ENCODE measurements around the gene SCN9A. TPM values are rescaled to one million over a fixed set of nuclear protein-coding genes. Genes with fewer than 3 reads are reported as not detected.

Gene SCN9A
- total RNA-seq, 2 donors from 2014 or later = 0.10 TPM; not detected in 1

DNA sequence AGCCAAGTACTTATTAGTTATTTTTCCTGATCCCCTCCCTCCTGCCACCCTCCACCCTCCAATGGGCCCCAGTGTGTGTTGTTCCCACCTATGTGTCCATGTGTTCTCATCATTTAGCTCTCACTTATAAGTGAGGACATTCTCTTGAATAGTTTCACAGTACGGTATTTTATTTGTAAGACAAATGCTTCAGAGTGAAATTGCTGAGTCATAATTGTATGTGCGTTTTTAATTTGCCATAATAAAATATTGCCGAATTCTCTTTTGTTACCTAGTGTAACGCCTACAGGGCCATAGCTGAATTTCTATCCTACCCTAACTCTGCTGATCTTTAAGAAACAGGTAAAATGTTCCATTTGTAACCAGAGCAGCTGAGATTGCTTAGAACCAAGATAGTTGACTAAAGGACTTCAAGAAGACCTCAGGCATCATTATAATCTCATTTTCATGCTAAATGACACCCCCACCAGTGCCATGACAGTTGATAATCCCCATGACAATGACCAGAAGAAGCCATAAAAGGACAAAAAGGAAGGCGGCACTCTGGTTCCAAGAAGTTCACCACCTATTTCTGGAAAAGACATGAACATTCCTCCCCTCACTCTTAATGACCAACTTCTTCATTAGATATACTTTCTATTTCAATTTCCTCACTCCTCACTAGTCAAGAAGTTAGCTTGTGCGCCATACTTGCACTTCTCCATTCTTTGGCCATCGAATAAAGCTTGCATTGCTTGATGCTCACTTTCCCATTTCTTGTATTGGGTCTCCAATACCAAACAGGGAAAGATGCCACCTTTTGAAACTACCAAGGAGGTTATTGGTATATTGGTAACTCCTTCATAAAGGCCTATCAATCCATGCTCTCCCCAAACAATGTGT, 18.4 kb downstream of the SCN9A start:
- Mint-ChIP-seq H3K9me3 (no peaks in the 10 kb centered on the region), H3K36me3 (no peaks in the 10 kb centered on the region), H3K27ac (no peak overlapping the region)
- ATAC-seq (no peak), DNase-seq (ENCODE audit: low spot score in 2 of 2) (no peak)

DNA sequence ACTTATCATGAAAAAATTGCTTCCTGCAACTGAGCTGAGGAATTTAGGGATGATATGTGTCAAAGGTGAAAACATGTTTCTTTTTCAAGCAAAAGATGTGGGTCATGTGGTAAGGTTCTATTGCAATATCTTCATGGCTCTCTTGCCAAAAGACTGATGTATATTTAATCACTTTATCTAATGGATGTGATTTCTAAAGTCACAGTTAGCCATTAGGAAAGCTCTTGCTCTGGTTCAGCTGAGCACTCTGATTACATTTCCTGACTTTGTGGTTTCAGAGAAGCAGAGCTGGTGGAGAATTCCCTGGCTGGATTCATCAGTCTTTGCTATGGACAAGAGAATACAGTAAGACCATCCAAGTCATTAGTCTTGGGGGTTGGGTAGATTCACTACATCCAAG, 24.4 kb downstream of the SCN9A start:
- DNase-seq (ENCODE audit: low spot score in 2 of 2) = no peak
- ATAC-seq = no peak
- Mint-ChIP-seq H3K36me3 (no peaks in the 10 kb centered on the region), H3K27ac (no peak overlapping the region), H3K9me3 (peaks cover 0 to 4% of the 10 kb centered on the region in 2 donors)

DNA sequence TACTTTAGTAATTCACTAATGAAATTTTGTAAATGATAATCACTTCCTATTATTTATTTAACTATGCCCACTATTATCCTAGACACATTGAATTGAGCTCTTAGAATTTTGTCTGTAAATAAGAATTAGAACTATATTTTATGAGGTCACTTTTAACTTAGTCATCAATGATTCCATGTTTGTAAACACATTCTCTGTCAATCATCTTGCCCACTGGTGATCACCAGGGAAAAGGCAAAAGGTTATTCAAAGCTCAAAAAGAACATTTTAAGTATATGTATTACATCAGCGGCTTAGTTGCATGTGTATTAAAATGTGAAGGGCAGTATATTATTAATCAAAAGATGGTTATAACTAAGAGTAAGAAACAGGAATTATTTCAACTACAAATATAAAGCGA, 25.2 kb downstream of the SCN9A start:
- DNase-seq (ENCODE audit: low spot score in 2 of 2) (no peak), ATAC-seq (no peak)
- Mint-ChIP-seq H3K9me3 (peaks cover 0 to 4% of the 10 kb centered on the region in 2 donors), H3K36me3 (no peaks in the 10 kb centered on the region), H3K27ac (no peak overlapping the region)

DNA sequence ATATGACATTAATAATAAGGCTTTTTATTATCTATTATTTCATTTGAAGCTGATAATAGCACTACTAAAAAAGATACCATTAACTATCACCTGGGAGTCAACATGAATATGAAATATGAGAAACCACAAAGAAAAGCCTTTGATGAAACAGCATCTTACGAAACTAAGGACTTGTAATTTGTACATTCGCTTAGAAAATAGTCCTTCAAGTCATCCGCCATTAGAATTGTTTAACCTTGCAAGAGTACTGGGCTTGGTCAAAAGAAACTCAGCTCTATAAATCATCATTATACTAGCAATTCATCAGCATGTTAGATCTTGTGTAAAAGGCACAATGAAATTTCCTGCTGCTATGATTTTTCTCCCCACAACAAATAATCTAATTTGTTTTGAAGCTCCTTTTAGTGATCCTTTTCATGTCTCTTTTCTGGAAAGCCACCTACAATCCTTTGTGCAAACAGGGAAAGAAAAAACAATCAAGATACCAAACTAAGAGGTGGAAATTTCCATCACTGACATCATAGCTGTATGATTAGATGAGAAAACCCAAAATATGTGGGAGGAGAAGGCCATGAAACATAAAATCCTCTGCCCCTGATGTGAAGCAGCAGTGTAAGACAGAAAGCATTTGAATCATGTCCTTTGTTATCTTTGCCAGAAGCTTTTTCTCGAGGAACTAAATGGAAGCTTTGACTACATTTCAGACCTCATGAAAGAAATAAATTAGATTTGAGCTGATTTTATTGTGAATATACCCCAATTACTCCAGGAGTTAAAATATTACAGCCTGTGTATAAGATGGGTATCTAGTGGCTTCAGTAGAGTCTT, 31.2 kb downstream of the SCN9A start:
- ATAC-seq (no peak), DNase-seq (ENCODE audit: low spot score in 2 of 2) (no peak)
- H3K36me3 Mint-ChIP-seq = no peaks in the 10 kb centered on the region
- no peak overlapping the region for H3K27ac Mint-ChIP-seq
- H3K9me3 Mint-ChIP-seq = peaks cover 4% of the 10 kb centered on the region in 2 donors

DNA sequence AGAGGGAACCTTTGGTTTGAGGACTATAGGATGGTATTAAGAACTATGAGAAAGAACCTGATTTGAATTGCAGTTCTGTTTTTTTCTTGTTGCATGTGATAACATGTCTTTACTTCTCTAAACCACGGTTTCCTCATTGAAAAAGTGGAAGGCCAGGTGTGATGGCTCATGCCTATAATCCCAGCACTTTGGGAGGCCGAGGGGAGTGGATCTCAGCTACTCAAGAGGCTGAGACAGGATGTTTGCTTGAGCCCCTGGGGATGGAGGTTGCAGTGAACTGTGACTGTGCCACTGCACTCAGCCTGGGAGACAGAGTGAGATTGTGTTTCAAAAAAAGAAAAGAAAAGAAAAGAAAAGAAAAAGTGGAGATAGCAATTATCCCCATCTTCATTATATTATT, 32.3 kb downstream of the SCN9A start:
- no peak for ATAC-seq
- no peaks in the 10 kb centered on the region for H3K36me3 Mint-ChIP-seq
- H3K9me3 Mint-ChIP-seq = peaks cover 0 to 4% of the 10 kb centered on the region in 2 donors
- no peak overlapping the region for H3K27ac Mint-ChIP-seq
- DNase-seq (ENCODE audit: low spot score in 2 of 2) = no peak

DNA sequence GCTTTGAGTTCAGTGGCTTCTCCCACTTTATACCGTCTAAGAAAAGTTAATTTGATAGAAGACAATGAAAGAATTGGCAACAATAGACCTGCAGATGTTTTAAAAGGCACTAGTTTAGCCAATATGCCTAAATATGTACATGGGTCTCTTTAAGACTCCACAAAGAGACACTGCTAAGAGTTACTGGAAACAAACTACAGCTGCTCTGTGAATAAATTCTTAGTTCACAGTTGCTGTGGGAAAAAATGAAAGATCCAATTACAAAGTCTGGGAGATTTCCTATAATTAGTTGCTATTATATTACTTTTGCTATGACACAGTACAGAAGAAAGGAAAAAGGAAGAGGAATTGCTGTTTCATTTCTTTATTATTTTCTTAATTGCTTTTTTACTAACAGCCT, 34.3 kb downstream of the SCN9A start:
- DNase-seq (ENCODE audit: low spot score in 2 of 2) = no peak
- H3K9me3 Mint-ChIP-seq = peaks cover 0 to 4% of the 10 kb centered on the region in 2 donors
- ATAC-seq = no peak
- no peaks in the 10 kb centered on the region for H3K36me3 Mint-ChIP-seq
- no peak overlapping the region for H3K27ac Mint-ChIP-seq

DNA sequence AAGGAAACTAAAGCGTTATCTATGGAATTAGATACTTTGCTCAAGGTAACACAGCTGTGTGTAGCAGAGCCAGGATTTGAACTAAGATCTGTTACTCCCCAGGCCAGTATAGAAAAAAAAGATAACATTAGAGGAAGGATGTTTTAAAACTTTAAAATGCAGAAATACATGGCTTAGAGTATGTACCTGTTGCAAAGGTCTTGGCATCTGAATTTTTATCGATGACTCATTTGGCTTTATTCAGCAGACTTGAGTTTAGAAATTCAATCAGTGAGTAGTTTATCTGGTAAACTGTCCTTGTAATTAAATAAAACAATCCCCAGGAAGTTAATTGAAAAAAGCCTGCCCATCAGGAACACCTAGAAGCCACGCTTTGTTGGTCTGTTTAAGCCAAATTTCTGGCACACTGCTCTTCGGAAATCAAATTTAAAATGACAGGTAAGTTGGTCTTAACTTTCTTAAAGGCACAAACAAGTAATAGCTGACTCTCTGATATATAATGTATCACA, 36.9 kb downstream of the SCN9A start:
- Mint-ChIP-seq H3K27ac (no peak overlapping the region), H3K36me3 (no peaks in the 10 kb centered on the region)
- ATAC-seq = no peak

DNA sequence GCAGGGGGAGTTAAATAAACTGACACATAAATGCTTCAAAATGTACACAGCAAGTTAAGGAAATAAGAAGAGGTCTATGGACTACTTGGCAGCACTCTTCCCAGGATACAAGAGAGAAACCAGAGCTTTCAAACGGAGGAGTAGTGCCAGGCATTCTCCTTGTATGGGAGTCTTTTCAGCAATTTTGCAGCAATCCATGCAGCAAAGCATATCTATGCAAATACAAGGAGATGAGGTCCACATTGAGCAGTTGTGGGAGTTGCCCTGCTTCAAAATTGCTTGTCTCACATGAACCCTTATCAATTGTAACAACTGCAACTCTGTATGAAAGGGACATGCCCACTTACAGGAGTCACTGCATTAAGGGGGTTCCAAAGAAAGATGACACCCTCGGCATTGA, 37.8 kb downstream of the SCN9A start:
- ATAC-seq (no peak), DNase-seq (ENCODE audit: low spot score in 2 of 2) (no peak)
- H3K27ac Mint-ChIP-seq = no peak overlapping the region
- H3K9me3 Mint-ChIP-seq = peaks cover 0 to 4% of the 10 kb centered on the region in 2 donors
- no peaks in the 10 kb centered on the region for H3K36me3 Mint-ChIP-seq

More for the DNA sequence above, 36.9 kb downstream of the SCN9A start:
- H3K9me3 Mint-ChIP-seq = peaks cover 0 to 4% of the 10 kb centered on the region in 2 donors
- no peak for DNase-seq (ENCODE audit: low spot score in 2 of 2)

DNA sequence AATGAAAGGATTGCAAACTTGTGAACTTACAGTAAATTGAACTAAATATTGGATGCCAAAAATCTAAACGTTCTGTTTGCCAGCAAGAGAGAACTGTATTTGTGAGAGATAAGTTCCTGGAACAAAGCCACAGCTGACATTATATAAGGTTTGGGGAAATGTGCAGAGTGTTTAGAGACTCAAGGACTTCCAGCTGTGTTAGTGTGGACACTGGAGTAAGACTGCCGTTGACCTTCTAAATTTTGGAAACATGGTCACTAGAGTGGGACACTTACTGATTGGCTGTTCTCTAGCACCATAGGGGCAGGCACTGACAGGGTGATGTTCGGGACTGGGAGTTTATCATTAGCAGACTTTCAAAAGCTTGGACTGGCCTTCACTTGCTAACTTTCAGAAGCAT, 40.5 kb downstream of the SCN9A start:
- Mint-ChIP-seq H3K9me3 (peaks cover 0 to under 1% of the 10 kb centered on the region in 2 donors), H3K27ac (no peak overlapping the region), H3K36me3 (no peaks in the 10 kb centered on the region)
- DNase-seq (ENCODE audit: low spot score in 2 of 2) = no peak
- ATAC-seq = no peak

DNA sequence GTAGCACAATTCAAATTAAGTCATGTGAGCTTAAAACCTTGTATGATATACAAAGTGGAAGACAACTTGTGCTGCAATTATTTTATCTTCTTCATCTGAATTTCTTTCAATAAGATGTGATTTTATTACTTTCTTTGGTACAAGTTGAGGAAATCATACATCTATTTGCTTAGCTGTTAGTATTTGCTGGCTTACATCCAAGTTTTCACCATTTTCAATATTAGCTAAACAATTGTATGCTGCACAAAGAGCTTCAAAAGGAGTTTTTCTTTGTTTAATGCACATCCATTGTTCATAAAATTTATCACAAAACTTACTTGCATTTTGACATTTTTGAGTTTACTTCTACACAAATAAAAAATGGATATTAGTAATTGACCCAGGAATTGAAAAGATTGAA, 40.9 kb downstream of the SCN9A start:
- no peaks in the 10 kb centered on the region for H3K36me3 Mint-ChIP-seq
- H3K27ac Mint-ChIP-seq = no peak overlapping the region
- H3K9me3 Mint-ChIP-seq = no peaks in the 10 kb centered on the region
- DNase-seq (ENCODE audit: low spot score in 2 of 2) = no peak
- ATAC-seq = no peak

DNA sequence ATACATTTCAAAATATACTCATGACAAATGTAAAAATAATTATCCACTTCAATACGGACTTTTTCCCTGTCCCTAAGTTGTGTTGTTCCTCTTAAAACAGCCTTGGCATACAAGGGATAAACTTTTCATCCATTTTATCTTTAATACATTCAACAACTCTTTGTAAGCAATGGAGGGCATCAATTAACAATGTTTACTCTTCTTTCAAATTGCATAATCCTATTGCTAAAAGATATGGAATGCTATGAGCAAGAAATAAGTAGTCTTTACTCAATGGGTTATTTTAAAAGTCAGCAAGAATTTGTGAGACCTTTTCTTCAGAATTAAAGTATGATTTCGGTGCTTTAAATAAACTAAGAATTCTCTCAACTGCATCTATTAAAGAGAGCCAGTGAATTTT, 41.9 kb downstream of the SCN9A start:
- DNase-seq (ENCODE audit: low spot score in 2 of 2) = no peak
- Mint-ChIP-seq H3K9me3 (no peaks in the 10 kb centered on the region), H3K36me3 (no peaks in the 10 kb centered on the region), H3K27ac (no peak overlapping the region)
- no peak for ATAC-seq

DNA sequence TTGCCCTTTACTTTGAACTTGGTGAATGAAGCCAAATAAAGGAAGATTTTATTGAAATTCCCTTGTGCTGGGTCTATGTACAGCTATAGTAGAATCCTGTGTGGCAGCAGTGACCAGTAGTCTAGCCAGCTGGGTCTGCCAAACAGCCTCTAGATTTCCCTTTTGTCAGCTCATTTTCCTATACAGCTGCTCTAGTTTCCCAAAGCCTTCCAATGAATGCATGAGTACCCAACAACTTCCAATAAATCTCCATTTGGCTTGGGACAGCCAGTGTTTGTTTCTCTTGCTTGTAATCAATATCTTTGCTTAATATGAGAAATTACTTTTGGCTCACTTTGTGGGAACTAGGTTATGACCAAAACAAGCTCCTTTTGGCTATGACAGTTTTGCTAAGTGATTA, 43.6 kb downstream of the SCN9A start:
- ATAC-seq (no peak), DNase-seq (ENCODE audit: low spot score in 2 of 2) (no peak)
- no peaks in the 10 kb centered on the region for H3K9me3 Mint-ChIP-seq
- H3K36me3 Mint-ChIP-seq = no peaks in the 10 kb centered on the region
- no peak overlapping the region for H3K27ac Mint-ChIP-seq

DNA sequence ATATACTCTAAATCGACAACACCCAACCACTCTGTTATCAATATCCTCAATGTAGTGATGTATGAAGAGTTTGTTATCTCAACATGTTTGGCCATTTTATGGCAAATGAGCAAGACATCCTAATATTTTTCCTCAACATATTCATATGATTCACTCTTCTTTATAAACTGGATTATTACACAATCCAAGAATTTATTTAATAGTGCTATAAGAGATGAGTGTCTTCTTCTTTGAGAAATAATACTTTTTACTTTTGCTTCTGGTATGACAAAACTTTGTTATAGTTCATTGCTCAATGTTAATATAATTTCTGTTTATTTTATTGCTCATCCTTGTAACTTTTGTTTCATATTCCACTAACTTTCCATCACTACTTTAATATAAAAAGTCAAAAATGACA, 44.3 kb downstream of the SCN9A start:
- Mint-ChIP-seq H3K27ac (no peak overlapping the region), H3K36me3 (no peaks in the 10 kb centered on the region), H3K9me3 (no peaks in the 10 kb centered on the region)

DNA sequence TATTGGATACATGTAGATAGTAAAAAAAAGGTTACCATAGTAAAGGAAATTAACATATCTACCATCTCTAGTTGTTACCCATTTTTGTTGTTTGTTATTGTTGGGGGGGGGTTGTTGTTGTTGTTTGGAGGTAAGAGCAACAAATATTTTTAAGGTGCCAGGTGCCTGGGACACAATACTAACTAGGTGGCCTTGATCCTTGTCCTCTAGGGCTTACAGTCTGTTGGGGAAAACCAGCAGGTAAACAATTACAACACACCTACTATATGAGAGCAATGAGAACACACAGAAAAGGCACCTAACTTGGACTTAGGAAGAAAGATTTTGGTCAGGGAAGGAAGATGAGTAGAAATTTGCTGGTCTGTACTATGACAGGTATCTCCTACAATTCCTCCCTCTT, 46.3 kb downstream of the SCN9A start:
- Mint-ChIP-seq H3K9me3 (no peaks in the 10 kb centered on the region), H3K36me3 (no peaks in the 10 kb centered on the region), H3K27ac (no peak overlapping the region)
- ATAC-seq (no peak), DNase-seq (ENCODE audit: low spot score in 2 of 2) (no peak)

More for the DNA sequence above, 44.3 kb downstream of the SCN9A start:
- ATAC-seq (no peak), DNase-seq (ENCODE audit: low spot score in 2 of 2) (no peak)

DNA sequence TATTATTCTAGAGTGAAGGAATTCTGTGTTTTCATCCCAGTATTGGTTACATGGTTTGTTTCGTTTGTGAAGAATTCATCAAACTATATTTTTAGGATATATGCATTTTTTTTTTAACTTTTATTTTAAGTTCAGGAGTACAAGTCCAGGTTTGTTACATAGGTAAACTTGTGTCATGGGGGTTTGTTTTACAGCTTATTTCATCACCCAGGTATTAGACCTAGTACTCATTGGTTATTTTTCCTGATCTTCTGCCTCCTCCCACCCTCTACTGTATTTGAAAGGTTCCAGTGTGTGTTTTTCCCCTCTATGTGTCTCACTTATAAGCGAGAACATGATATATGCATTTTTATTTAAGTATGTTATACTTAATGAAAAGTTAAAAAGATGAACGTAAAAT, 47.6 kb downstream of the SCN9A start:
- no peak for ATAC-seq
- DNase-seq (ENCODE audit: low spot score in 2 of 2) = no peak
- Mint-ChIP-seq H3K9me3 (no peaks in the 10 kb centered on the region), H3K27ac (no peak overlapping the region), H3K36me3 (no peaks in the 10 kb centered on the region)

DNA sequence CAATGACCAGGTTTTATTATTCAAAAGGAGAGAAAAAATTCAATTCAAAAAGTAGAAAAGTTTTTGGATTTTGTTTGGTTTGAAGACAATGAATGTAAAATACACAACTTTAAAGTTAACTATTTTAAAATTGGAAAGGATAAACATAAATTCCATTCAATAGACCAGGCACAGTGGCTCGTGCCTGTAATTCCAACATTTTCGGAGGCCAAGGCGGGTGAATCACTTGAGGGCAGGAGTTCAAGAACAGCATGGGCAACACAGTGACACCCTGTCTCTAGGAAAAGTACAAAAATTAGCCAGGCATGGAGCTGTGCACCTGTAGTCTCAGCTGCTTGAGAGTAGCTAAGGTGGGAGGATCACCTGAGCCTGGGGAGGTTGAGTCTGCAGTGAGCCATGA, 54.7 kb downstream of the SCN9A start:
- Mint-ChIP-seq H3K9me3 (peaks cover 0 to 3% of the 10 kb centered on the region in 2 donors), H3K27ac (no peak overlapping the region), H3K36me3 (no peaks in the 10 kb centered on the region)
- ATAC-seq (no peak), DNase-seq (ENCODE audit: low spot score in 2 of 2) (no peak)

DNA sequence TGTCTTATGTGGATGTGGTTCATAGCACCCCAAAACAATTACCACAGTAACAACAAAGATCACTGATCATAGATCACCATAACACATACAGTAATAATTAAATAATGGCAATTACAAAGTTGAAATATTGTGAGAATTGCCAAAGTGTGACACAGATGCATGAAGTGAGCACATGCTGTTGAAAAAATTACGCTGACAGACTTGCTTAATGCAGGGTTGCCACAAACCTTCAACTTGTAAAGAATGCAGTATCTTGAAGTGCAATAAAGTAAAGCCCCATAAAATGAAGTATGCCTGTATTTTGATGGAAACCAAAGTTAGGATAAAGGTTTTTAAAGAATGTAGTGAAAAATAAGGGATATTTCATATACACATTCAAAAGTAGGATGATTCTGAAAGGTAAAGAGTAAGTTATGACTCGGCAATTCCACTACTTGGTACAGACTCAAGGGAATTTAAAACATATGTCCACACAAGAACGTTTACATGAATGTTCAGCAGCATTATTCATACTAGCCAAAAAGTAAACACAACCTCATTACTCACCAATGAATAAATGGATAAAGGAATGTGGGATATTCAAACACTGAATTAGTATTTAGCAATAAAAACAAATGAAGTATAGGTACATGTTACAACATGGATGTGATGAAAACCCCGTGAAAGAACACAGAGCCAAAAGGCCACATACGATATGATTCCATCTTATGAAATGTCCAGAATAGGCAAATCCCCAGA, 61.6 kb downstream of the SCN9A start:
- ATAC-seq (no peak), DNase-seq (ENCODE audit: low spot score in 2 of 2) (no peak)
- H3K36me3 Mint-ChIP-seq = no peaks in the 10 kb centered on the region
- no peak overlapping the region for H3K27ac Mint-ChIP-seq
- H3K9me3 Mint-ChIP-seq = peaks cover 5 to 8% of the 10 kb centered on the region in 2 donors
